ENCODE data around the gene CR1. TPM values are rescaled to one million over a fixed set of nuclear protein-coding genes. Genes with fewer than 3 reads are reported as not detected.

Gene CR1
- total RNA-seq, 2 donors from 2014 or later: 0.33 to 1.3 TPM

DNA sequence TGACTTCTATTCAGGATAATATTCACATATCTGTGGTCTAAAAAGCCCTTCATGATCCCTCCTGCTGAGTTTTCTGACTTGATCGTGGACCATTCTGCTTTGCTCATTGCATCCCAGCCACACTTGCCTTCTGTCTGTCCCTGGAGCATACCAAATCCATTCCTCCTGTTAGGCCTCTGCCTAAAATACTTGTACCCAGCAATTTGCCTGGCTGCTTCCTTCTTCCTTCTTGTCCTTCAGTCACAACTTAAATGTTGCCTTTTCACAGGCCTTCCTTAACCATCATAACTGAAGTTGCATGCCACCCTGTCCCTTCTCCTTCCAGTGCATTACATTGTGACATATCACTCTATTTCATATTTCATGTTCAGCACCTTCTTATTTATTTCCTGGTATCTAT lies 37.5 kb upstream of the CR1 start:
- TF ChIP-seq, protein P1, sequence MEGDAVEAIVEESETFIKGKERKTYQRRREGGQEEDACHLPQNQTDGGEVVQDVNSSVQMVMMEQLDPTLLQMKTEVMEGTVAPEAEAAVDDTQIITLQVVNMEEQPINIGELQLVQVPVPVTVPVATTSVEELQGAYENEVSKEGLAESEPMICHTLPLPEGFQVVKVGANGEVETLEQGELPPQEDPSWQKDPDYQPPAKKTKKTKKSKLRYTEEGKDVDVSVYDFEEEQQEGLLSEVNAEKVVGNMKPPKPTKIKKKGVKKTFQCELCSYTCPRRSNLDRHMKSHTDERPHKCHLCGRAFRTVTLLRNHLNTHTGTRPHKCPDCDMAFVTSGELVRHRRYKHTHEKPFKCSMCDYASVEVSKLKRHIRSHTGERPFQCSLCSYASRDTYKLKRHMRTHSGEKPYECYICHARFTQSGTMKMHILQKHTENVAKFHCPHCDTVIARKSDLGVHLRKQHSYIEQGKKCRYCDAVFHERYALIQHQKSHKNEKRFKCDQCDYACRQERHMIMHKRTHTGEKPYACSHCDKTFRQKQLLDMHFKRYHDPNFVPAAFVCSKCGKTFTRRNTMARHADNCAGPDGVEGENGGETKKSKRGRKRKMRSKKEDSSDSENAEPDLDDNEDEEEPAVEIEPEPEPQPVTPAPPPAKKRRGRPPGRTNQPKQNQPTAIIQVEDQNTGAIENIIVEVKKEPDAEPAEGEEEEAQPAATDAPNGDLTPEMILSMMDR (IDR thresholded peaks at IDR 0.05): no peak
- TF ChIP-seq POLR2A (IDR thresholded peaks at IDR 0.05): no peak
- no peaks in the 10 kb centered on the region for H3K36me3 ChIP-seq (replicated peaks in 1 of 2; ENCODE audit: insufficient read depth in 1 of 2, low read depth in 2 of 2)

DNA sequence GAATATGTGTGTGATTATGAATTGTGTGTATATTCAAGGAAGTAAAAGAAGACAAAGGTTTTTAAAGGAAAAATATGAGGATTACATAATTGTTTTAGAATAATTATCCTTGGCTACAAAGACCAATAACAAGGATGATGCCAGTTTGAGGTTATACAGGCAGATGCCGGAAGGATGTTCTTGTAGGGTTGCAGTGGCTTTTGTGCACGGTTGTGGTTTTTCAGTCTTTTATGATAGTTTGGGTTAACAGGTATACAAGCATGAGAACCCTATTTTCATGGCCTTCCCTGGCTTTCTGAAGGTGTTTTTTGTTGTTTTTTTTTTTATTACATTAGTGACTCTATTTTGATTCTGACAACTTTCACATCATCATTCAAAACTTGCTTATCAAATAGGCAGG lies 36.9 kb upstream of the CR1 start:
- WGBS, 2 donors: 91 to 95% methylated on average over 2 of the region's 2 CpGs
- no peaks in the 10 kb centered on the region for H3K36me3 ChIP-seq (replicated peaks in 1 of 2; ENCODE audit: insufficient read depth in 1 of 2, low read depth in 2 of 2)

More for the DNA sequence above, 37.5 kb upstream of the CR1 start:
- DNase-seq (no peak), ATAC-seq (no peak)
- no peaks in the 10 kb centered on the region for H3K27me3 ChIP-seq
- peaks cover 17% of the 10 kb centered on the region for H3K4me1 ChIP-seq
- no peak overlapping the region for H3K4me3 ChIP-seq
- 85 to 95% methylated on average over 1 of the region's 1 CpG for whole genome bisulfite sequencing, 2 donors
- no peaks in the 10 kb centered on the region for H3K9me3 ChIP-seq
- intact Hi-C loops (cut with DNase I): no loop called here
- no peak overlapping the region for H3K27ac ChIP-seq

DNA sequence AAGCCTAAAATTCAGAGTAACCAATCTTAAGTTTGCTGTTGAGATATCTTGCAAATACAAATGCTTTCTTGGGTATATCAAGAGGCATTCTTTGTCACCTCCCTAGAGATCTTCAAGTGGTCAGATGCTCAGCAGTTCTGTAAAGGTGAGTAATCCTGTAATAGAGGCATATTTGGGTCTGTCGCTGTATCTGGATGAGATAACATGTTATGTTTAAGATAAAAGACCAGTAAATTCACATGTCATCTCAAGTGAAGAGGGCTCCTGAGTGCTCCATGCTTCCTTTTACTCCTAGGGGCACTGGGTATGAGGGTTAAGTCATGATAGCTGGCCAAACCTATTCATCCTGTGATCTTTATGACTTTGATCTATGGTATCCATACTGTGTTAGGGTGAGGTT lies 34.3 kb upstream of the CR1 start:
- no peak overlapping the region for H3K27ac ChIP-seq
- H3K4me3 ChIP-seq: no peak overlapping the region
- H3K4me1 ChIP-seq: no peaks in the 10 kb centered on the region
- H3K36me3 ChIP-seq (replicated peaks in 1 of 2; ENCODE audit: insufficient read depth in 1 of 2, low read depth in 2 of 2): no peaks in the 10 kb centered on the region
- DNase-seq: no peak
- H3K9me3 ChIP-seq: no peaks in the 10 kb centered on the region
- intact Hi-C loops (cut with DNase I): no loop called here
- no peaks in the 10 kb centered on the region for H3K27me3 ChIP-seq
- TF ChIP-seq, protein P1 (IDR thresholded peaks at IDR 0.05): no peak
- TF ChIP-seq POLR2A (IDR thresholded peaks at IDR 0.05): no peak
- no peak for ATAC-seq
- 84 to 86% methylated on average over 1 of the region's 1 CpG for WGBS, 2 donors

More for the DNA sequence above, 36.9 kb upstream of the CR1 start:
- no peak for DNase-seq
- no peak overlapping the region for H3K27ac ChIP-seq
- intact Hi-C loops (cut with DNase I): no loop called here
- ATAC-seq: no peak
- H3K4me3 ChIP-seq: no peak overlapping the region
- no peaks in the 10 kb centered on the region for H3K27me3 ChIP-seq
- no peaks in the 10 kb centered on the region for H3K9me3 ChIP-seq
- TF ChIP-seq, protein P1 (IDR thresholded peaks at IDR 0.05): no peak
- no peak for TF ChIP-seq POLR2A (IDR thresholded peaks at IDR 0.05)
- peaks cover 15% of the 10 kb centered on the region for H3K4me1 ChIP-seq

GRCh38 chr1:207462535-207462934 lies 33.4 kb upstream of the CR1 start:
- Histone ChIP-seq H3K27ac (no peak overlapping the region), H3K4me1 (no peaks in the 10 kb centered on the region), H3K9me3 (no peaks in the 10 kb centered on the region), H3K36me3 (replicated peaks in 1 of 2; ENCODE audit: insufficient read depth in 1 of 2, low read depth in 2 of 2) (no peaks in the 10 kb centered on the region), H3K27me3 (no peaks in the 10 kb centered on the region), H3K4me3 (no peak overlapping the region)
- ATAC-seq (no peak), DNase-seq (no peak)
- TF ChIP-seq POLR2A (IDR thresholded peaks at IDR 0.05): no peak
- TF ChIP-seq, protein P1 (IDR thresholded peaks at IDR 0.05): no peak
- intact Hi-C loops (cut with DNase I): no loop called here

- ATAC-seq: no peak
- TF ChIP-seq POLR2A (IDR thresholded peaks at IDR 0.05): no peak
- TF ChIP-seq, protein P1 (IDR thresholded peaks at IDR 0.05): no peak
Observed at GRCh38 chr1:207463021-207463420, 32.9 kb upstream of the CR1 start.

More at GRCh38 chr1:207463021-207463420, 32.9 kb upstream of the CR1 start:
- no peaks in the 10 kb centered on the region for H3K4me1 ChIP-seq
- H3K4me3 ChIP-seq: no peak overlapping the region
- H3K27ac ChIP-seq: no peak overlapping the region
- intact Hi-C loops (cut with DNase I): no loop called here
- H3K9me3 ChIP-seq: no peaks in the 10 kb centered on the region
- no peaks in the 10 kb centered on the region for H3K36me3 ChIP-seq (replicated peaks in 1 of 2; ENCODE audit: insufficient read depth in 1 of 2, low read depth in 2 of 2)
- DNase-seq: no peak
- H3K27me3 ChIP-seq: no peaks in the 10 kb centered on the region

Data from body of pancreas (tissue), 4 donors.